GM10248 (cell line): Measurements from ENCODE around the gene PRAMEF8.
A peak's percentile ranks its signal among the peaks of the same experiment; 100 is the strongest.
"Not testable (repeated sequence)": the region's sequence is repeated elsewhere in the genome, so short reads cannot be mapped to it uniquely, and the experiment has no call there.

Experiments
- CTCF ChIA-PET: fragments of 300-600 bp; sonication (Branson Sonifier 250); formaldehyde crosslinking; extraction: SDS; loops from one replicate; lab custom pipeline; 2021; ENCODE audit warnings: antibody characterized with exemption; lab: Yijun Ruan, JAX
- POLR2A ChIA-PET: fragments of 350-650 bp; sonication (Branson Sonifier 250); formaldehyde crosslinking; extraction: SDS; loops from one replicate; lab custom pipeline; 2020; ENCODE audit warnings: antibody characterized with exemption; lab: Yijun Ruan, JAX
- DNase-seq: peaks from one replicate; pipeline ENCODE4 v3.0.0; 2012; ENCODE audit errors: extremely low spot score
- CTCF ChIP-seq: IDR thresholded peaks from 2 replicates; pipeline ENCODE4 v1.5.1; 2012; ENCODE audit warnings: mild to moderate bottlenecking, low read depth; ENCODE audit errors: extremely low read depth, missing control alignments, control extremely low read depth

Gene PRAMEF8

GRCh38 chr1:13285037-13285436 lies at the start of gene PRAMEF8:
TSS of gene PRAMEF8 (minus strand) at chr1:13285137. CDS start at chr1:13284091, 1,046 bp downstream.
- CTCF ChIA-PET, POLR2A ChIA-PET, DNase-seq: not testable (repeated sequence)

GRCh38 chr1:13315281-13315680 lies 30.3 kb upstream of the PRAMEF8 start, which contains the start of gene PRAMEF15:
TSS of gene PRAMEF15 (plus strand) at chr1:13315581. CDS start at chr1:13318408, 2,827 bp downstream.
- DNase-seq, CTCF ChIA-PET, POLR2A ChIA-PET: not testable (repeated sequence)

- CTCF ChIA-PET: not testable (repeated sequence)
These were observed 18.3 kb upstream of the PRAMEF8 start, which contains the start of gene PRAMEF33 for GRCh38 chr1:13303239-13303638. TSS of gene PRAMEF33 (plus strand) at chr1:13303539. CDS start at chr1:13305955, 2,416 bp downstream.

GRCh38 chr1:13302197-13302596 lies 17.3 kb upstream of the PRAMEF8 start:
- DNase-seq, POLR2A ChIA-PET: not testable (repeated sequence)

More at GRCh38 chr1:13303239-13303638, 18.3 kb upstream of the PRAMEF8 start, which contains the start of gene PRAMEF33:
- POLR2A ChIA-PET, DNase-seq: not testable (repeated sequence)

GRCh38 chr1:13298699-13299098 lies 13.8 kb upstream of the PRAMEF8 start:
- CTCF ChIA-PET, POLR2A ChIA-PET, DNase-seq: not testable (repeated sequence)

More at GRCh38 chr1:13302197-13302596, 17.3 kb upstream of the PRAMEF8 start:
- CTCF ChIA-PET: not testable (repeated sequence)

GRCh38 chr1:13297216-13297931 lies 12.4 kb upstream of the PRAMEF8 start:
- CTCF ChIA-PET: not testable (repeated sequence)

GRCh38 chr1:13289030-13289429 lies 4.1 kb upstream of the PRAMEF8 start:
- POLR2A ChIA-PET: not testable (repeated sequence)

More at GRCh38 chr1:13297216-13297931, 12.4 kb upstream of the PRAMEF8 start:
- DNase-seq, POLR2A ChIA-PET: not testable (repeated sequence)

GRCh38 chr1:13279617-13280016 lies 5.3 kb downstream of the PRAMEF8 start:
- POLR2A ChIA-PET, DNase-seq, CTCF ChIA-PET: not testable (repeated sequence)

More at GRCh38 chr1:13289030-13289429, 4.1 kb upstream of the PRAMEF8 start:
- CTCF ChIA-PET, DNase-seq: not testable (repeated sequence)

GRCh38 chr1:13277016-13277415 lies 7.9 kb downstream of the PRAMEF8 start:
- CTCF ChIA-PET, DNase-seq, POLR2A ChIA-PET: not testable (repeated sequence)
- peak; percentile 15 for TF ChIP-seq CTCF

GRCh38 chr1:13265124-13265523 lies 19.8 kb downstream of the PRAMEF8 start:
- POLR2A ChIA-PET, DNase-seq, CTCF ChIA-PET: not testable (repeated sequence)

GRCh38 chr1:13253898-13254297 lies 31.0 kb downstream of the PRAMEF8 start, which contains the start of gene PRAMEF5:
TSS of gene PRAMEF5 (plus strand) at chr1:13254198. CDS start at chr1:13259269, 5,071 bp downstream.
- POLR2A ChIA-PET, DNase-seq, CTCF ChIA-PET: not testable (repeated sequence)

- POLR2A ChIA-PET, CTCF ChIA-PET, DNase-seq: not testable (repeated sequence)
These were observed 37.8 kb downstream of the PRAMEF8 start for GRCh38 chr1:13247122-13247521.

GRCh38 chr1:13246554-13246871 lies 38.4 kb downstream of the PRAMEF8 start:
- POLR2A ChIA-PET, CTCF ChIA-PET, DNase-seq: not testable (repeated sequence)

GRCh38 chr1:13245841-13246553 lies 38.9 kb downstream of the PRAMEF8 start:
- DNase-seq, CTCF ChIA-PET, POLR2A ChIA-PET: not testable (repeated sequence)

GRCh38 chr1:13243536-13244263 lies 41.2 kb downstream of the PRAMEF8 start:
- CTCF ChIA-PET: not testable (repeated sequence)

GRCh38 chr1:13239633-13240032 lies 45.3 kb downstream of the PRAMEF8 start:
- POLR2A ChIA-PET, CTCF ChIA-PET, DNase-seq: not testable (repeated sequence)

More at GRCh38 chr1:13243536-13244263, 41.2 kb downstream of the PRAMEF8 start:
- POLR2A ChIA-PET, DNase-seq: not testable (repeated sequence)
